GM18502 (cell line): ENCODE measurements around the gene SEC23A.
"Not testable (repeated sequence)": the region's sequence is repeated elsewhere in the genome, so short reads cannot be mapped to it uniquely, and the experiment has no call there.

ENCODE experiments used
- ATAC-seq: cut with Tn5 transposase; IDR thresholded peaks from one replicate; pipeline ENCODE4 v1.9.1; 2021; ENCODE audit warnings: mild to moderate bottlenecking; ENCODE audit not compliant: unreplicated experiment, poor library complexity

Gene SEC23A

DNA sequence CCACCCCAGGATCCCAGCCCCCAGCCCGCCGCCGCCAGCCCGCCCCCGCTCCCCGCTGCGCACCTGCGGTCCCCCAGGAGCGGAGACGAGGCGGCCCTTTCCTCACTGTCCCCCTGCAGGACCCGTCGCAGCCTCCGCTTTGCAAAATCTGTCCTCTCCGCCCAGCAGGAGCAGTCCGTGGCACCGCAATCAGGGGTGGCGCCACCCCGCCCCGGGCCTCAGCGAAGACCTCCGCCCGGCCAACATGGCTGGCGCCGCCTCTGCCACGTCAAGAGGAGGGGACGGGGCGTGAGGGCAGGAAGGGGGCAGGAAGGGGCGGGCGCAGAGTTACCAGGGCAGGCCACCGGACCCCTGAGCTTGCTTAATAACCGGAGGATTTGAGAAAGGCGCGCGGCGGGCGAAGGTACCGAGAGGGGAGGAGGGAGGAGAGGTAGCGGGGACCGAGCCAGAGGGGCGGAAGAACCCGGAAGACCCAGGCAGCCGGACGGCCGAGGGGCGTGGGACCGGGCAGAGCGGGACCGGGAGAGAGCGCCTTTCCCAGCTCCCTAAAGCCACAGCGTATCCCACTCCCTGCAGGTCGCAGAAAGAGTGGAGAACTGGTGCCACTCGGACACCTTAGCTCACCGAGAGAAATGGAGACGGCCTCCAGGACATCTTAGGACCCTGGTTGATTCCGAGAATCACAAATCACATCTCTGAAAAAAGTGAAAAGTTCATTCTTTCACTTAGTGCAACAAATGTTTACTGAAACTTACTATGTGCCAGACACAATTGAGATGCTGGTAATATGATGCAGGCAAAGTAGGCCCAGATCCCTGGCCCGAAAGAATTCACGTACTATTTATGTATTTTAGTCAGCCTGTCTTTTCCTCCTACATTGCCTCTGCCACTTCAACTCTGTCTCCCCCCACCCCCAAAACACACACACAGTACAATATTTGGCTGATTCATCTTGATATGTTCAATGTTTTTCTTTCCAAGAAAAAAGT, at the start of gene SEC23A:
Gene SEC23A (minus strand): TSS at position 267 of the 989 bp plus-strand sequence. CDS start 7,117 bp downstream, outside the sequence.
- ATAC-seq, result peak; percentile 95

DNA sequence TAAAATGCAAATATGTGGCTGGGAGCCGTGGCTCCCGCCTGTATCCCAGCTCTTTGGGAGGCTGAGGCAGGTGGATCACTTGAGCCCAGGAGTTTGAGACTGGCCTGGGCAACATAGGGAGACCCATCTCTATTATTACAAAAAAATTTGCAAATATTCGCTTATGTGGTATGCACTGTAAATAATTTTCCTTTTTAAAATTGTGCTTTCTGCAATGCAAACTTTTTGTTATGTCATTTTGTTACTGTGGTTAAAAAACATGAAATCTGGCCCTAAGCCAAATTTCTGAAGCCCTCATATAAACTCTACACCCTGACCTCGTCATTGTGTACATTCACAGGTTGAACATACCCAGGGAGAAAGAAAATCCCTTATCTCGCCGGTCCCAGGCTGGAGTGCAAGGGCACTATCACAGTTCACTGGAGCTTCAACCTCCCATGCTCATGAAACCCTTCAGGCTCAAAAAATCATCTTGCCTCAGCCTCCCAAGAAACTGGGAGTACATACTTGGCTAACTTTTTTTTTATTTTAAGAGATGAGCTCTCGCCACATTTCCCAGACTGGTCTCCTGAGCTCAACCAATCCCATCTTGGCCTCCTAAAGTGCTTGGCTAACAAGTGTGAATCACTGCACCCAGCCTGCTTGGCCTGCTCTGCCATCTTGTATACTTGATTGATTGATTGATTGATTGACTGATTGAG, 42.4 kb upstream of the SEC23A start:
- ATAC-seq, result no peak

DNA sequence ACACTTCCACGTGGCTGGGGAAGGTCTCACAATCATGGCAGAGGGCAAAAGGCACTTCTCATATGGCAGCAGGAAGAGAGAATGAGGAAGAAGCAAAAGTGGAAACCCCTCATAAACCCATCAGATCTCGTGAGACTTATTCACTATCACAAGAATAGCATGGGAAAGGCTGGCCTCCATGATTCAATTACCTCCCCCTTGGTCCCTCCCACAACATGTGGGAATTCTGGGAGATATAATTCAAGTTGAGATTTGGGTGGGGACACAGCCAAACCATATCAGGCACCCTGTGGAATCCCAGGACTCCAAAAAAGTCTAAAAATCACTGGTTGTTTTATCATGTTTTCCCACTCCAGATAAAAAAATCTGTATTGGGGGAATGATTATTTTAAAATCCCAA, 40.2 kb upstream of the SEC23A start:
- not testable (repeated sequence) for ATAC-seq

DNA sequence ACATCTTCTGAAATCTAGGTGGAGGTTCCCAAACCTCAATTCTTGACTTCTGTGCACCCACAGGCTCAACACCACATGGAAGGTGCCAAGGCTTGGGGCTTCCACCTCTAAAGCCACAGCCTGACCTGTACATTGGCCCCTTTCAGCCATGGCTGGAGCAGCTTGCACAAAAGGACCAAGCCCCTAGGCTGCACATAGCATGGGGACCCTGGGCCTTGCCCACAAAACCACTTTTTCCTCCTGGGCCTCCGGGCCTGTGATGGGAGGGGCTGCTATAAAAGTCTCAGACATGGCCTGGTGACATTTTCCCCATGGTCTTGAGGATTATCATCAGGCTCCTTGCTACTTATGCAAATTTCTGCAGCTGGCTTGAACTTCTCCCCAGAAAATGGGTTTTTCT, 38.6 kb upstream of the SEC23A start:
- not testable (repeated sequence) for ATAC-seq

- no peak for ATAC-seq
Measured at GRCh38 chr14:39140170-39140569, 37.1 kb upstream of the SEC23A start.

DNA sequence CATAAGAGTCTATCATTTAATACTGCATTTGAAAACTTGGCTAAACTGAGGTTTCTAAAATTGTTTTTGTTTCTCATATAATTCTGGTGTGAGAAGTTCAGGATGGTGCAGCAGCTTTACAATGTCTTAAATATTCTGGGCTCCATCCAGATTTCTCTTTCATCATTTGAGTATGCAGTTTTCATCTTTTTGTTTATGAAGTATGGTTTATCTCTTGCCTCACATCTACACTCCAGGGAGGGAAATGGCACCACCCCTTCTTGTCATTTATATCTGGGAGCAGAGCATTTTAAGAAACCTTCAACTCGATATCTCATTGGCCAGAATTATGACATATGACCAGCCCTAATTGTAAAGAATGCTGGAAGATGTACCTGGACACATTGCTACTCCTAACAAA, 35.4 kb upstream of the SEC23A start:
- ATAC-seq, result no peak

- ATAC-seq, result not testable (repeated sequence)
Measured at GRCh38 chr14:39137835-39138234, 34.8 kb upstream of the SEC23A start.

GRCh38 chr14:39122330-39123138, 19.5 kb upstream of the SEC23A start:
- ATAC-seq, result no peak

GRCh38 chr14:39114073-39114838, 11.2 kb upstream of the SEC23A start, which contains the start of gene GEMIN2:
Gene GEMIN2 (plus strand): TSS chr14:39114323. CDS start chr14:39114339, 16 bp downstream.
- peak; percentile 90 for ATAC-seq

GRCh38 chr14:39113685-39114072, 10.6 kb upstream of the SEC23A start:
- no peak for ATAC-seq

- no peak for ATAC-seq
Measured at GRCh38 chr14:39109893-39110715, 7.1 kb upstream of the SEC23A start.

- ATAC-seq, result no peak
Measured at GRCh38 chr14:39108791-39109190, 5.8 kb upstream of the SEC23A start.

- ATAC-seq, result no peak
Measured at GRCh38 chr14:39107591-39107996, 4.6 kb upstream of the SEC23A start.

DNA sequence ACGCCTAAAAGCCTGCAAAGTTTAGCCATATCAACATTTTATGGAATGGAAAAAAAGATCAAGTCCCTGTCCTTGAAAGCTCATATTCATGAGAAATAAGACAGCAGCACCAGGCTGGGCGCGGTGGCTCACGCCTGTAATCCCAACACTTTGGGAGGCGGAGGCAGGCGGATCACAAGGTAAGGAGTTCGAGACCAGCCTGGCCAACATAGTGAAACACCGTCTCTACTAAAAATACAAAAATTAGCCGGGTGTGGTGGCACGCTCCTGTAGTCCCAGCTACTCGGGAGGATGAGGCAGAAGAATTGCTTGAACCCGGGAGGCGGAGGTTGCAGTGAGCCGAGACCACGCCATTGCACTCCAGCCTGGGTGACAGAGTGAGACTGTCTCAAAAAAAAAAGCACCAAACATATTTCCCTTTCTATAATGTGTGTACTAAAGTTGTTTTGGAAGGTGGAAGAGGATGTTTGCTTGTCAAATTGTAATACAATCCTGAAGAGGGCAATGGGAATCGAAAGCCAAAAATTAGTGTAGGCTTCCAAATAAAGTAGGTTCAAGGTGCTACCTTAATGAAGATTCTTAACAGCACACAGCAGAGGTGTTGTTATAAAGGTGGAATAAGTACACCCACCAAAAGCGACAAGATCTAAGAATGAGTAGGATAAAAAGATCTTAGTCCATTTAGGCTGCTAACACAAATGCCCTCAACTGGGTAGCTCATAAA, 1.2 kb upstream of the SEC23A start:
- not testable (repeated sequence) for ATAC-seq

DNA sequence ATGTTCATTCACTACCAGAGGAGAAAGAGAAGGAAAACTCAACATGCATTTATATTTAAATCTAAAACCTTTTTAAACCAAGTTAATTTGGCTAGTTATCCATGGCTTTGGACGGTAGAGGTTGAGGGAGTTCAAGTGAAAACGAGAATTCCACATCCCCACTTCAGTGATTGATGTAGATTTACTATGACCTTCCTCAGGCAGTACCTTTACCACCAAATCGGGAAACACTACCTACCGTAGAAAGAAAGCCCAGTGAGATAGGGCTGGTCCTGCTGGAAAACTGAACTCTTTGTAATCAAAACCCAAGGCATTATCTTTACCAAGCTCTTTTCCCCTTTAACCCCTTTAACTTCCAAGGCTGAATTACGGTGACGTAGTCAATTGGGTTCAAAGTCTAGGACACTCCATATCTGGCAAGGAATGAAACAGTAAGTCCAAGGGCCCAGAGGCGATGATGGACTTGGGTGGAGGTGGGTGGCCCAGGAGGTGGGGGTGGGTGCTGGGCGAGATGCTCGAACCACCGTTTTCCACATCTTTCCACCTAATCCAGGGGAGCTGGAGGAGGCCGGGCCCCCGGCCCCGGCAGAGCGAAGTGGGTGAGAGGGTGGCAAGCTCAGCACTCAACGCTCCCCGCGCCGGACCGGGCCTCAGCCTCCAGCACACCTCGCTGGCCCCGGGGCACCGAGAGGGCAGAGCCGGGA, 618 bp downstream of the SEC23A start:
- peak; percentile 31 for ATAC-seq

DNA sequence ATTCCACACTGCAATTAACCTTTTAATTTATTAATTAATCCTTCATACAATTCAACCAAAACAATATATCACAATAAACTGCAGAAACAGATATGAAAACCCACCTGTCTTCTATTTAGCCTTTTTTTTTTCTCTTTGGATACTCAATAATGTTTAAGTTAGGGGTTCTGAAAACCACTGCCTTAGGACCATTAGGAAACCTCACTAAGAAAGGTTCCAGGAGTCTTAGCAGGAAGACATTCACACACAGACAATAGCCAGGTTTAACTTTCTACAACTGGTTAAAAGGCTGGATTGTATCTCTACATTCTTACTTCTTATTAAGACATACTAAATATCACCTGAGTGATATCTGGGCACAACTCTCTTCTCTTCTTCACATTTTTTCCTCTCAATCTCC, 3.3 kb downstream of the SEC23A start:
- no peak for ATAC-seq

DNA sequence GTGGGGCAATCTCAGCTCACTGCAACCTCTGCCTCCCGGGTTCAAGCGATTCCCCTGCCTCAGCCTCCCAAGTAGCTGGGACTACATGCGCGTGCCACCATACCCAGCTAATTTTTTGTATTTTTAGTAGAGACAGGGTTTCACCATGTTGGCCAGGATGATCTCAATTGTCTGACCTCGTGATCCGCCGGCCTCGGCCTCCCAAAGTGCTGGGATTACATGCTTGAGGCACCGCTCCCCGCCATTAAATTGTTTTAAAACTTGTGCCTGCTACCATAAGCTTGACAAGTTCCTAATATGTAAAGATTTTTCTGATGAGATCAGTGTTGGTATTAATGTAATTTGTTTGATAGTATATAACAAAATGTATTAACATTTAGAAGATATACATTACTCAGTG, 3.8 kb downstream of the SEC23A start:
- not testable (repeated sequence) for ATAC-seq

- ATAC-seq, result no peak
Measured at GRCh38 chr14:39097159-39097558, 5.9 kb downstream of the SEC23A start.
